Stimulated activated effector memory CD8-positive, alpha-beta T cell treated with anti-CD3 and anti-CD28 coated beads, Interleukin-12 subunit alpha, Interleukin-12 subunit beta, amount 100 ng/mL, for 72 hours (primary cell): ENCODE data around the gene PRKCH.

Source experiments
- ATAC-seq: fragments of 150-1000 bp; cut with Tn5 transposase; 2 replicates; pipeline ENCODE4 v1.10.0; 2021
- DNase-seq, 2 donors: peaks; one replicate each; pipeline ENCODE4 v3.0.0; 2021 to 2022; ENCODE audit warnings: low spot score in 2 of 2
- H3K27ac Mint-ChIP-seq: one replicate; pipeline ENCODE4 v1.8.0; 2022; ENCODE audit warnings: mild to moderate bottlenecking, mixed read lengths
- H3K36me3 Mint-ChIP-seq: one replicate; pipeline ENCODE4 v1.8.0; 2022; ENCODE audit warnings: mild to moderate bottlenecking, mixed read lengths
- H3K4me1 Mint-ChIP-seq: one replicate; pipeline ENCODE4 v1.8.0; 2022; ENCODE audit warnings: mixed read lengths
- H3K4me3 Mint-ChIP-seq: one replicate; pipeline ENCODE4 v1.8.0; 2022; ENCODE audit warnings: mild to moderate bottlenecking, mixed read lengths
- H3K9me3 Mint-ChIP-seq: one replicate; pipeline ENCODE4 v1.8.0; 2022; ENCODE audit warnings: mixed read lengths

PRKCH gene

GRCh38 chr14:61379639-61380184 lies 58.3 kb downstream of the PRKCH start:
- no peak for DNase-seq
- Mint-ChIP-seq H3K36me3 (peaks cover 61% of the 10 kb centered on the region), H3K4me1 (peaks cover 11% of the 10 kb centered on the region), H3K27ac (no peak overlapping the region), H3K4me3 (peak overlapping the region; percentile 65), H3K9me3 (peaks cover 8% of the 10 kb centered on the region)
- ATAC-seq: peak; percentile 66

- H3K4me1 Mint-ChIP-seq: no peaks in the 10 kb centered on the region
- H3K36me3 Mint-ChIP-seq: peaks cover 50% of the 10 kb centered on the region
- H3K9me3 Mint-ChIP-seq: peaks cover 2% of the 10 kb centered on the region
- ATAC-seq (no peak), DNase-seq (no peak)
- H3K4me3 Mint-ChIP-seq: peak overlapping the region; percentile 65
- H3K27ac Mint-ChIP-seq: no peak overlapping the region
Measured at GRCh38 chr14:61380984-61381383, 59.6 kb downstream of the PRKCH start.

GRCh38 chr14:61381553-61381952 lies 60.2 kb downstream of the PRKCH start:
- no peaks in the 10 kb centered on the region for H3K4me1 Mint-ChIP-seq
- peaks cover 45% of the 10 kb centered on the region for H3K36me3 Mint-ChIP-seq
- peaks cover under 1% of the 10 kb centered on the region for H3K9me3 Mint-ChIP-seq
- no peak overlapping the region for H3K27ac Mint-ChIP-seq
- H3K4me3 Mint-ChIP-seq: peak overlapping the region; percentile 65
- ATAC-seq: peak; percentile 33
- DNase-seq: no peak

GRCh38 chr14:61382842-61383241 lies 61.5 kb downstream of the PRKCH start:
- no peak overlapping the region for H3K27ac Mint-ChIP-seq
- no peaks in the 10 kb centered on the region for H3K9me3 Mint-ChIP-seq
- H3K36me3 Mint-ChIP-seq: peaks cover 36% of the 10 kb centered on the region
- H3K4me1 Mint-ChIP-seq: no peaks in the 10 kb centered on the region
- DNase-seq (no peak), ATAC-seq (no peak)
- H3K4me3 Mint-ChIP-seq: peak overlapping the region; percentile 65

- Mint-ChIP-seq H3K27ac (no peak overlapping the region), H3K36me3 (peaks cover 25% of the 10 kb centered on the region), H3K4me1 (no peaks in the 10 kb centered on the region), H3K4me3 (no peak overlapping the region), H3K9me3 (no peaks in the 10 kb centered on the region)
- peak in 1 of 2 donors; percentile 69 for DNase-seq
- ATAC-seq: peak; percentile 65
Measured at GRCh38 chr14:61385002-61385685, 63.8 kb downstream of the PRKCH start.

GRCh38 chr14:61386173-61386772 lies 64.9 kb downstream of the PRKCH start:
- no peak for ATAC-seq
- DNase-seq: no peak
- Mint-ChIP-seq H3K4me1 (peaks cover 7% of the 10 kb centered on the region), H3K27ac (no peak overlapping the region), H3K9me3 (no peaks in the 10 kb centered on the region), H3K36me3 (peaks cover 31% of the 10 kb centered on the region), H3K4me3 (no peak overlapping the region)

GRCh38 chr14:61387076-61387475 lies 65.7 kb downstream of the PRKCH start:
- Mint-ChIP-seq H3K9me3 (no peaks in the 10 kb centered on the region), H3K4me1 (peaks cover 15% of the 10 kb centered on the region), H3K36me3 (peaks cover 31% of the 10 kb centered on the region), H3K27ac (no peak overlapping the region), H3K4me3 (no peak overlapping the region)
- ATAC-seq (no peak), DNase-seq (no peak)

- peak; percentile 89 for ATAC-seq
- Mint-ChIP-seq H3K36me3 (peaks cover 38% of the 10 kb centered on the region), H3K4me3 (no peak overlapping the region), H3K9me3 (no peaks in the 10 kb centered on the region), H3K4me1 (peaks cover 28% of the 10 kb centered on the region), H3K27ac (no peak overlapping the region)
- peak in 1 of 2 donors; percentile 76 for DNase-seq
Measured at GRCh38 chr14:61388173-61388975, 67.0 kb downstream of the PRKCH start.

- ATAC-seq: peak; percentile 33
- Mint-ChIP-seq H3K27ac (no peak overlapping the region), H3K4me1 (peaks cover 35% of the 10 kb centered on the region), H3K9me3 (no peaks in the 10 kb centered on the region), H3K36me3 (peaks cover 39% of the 10 kb centered on the region), H3K4me3 (no peak overlapping the region)
- DNase-seq: no peak
Measured at GRCh38 chr14:61388976-61389576, 67.7 kb downstream of the PRKCH start.

- DNase-seq: no peak
- Mint-ChIP-seq H3K4me1 (peaks cover 55% of the 10 kb centered on the region), H3K4me3 (no peak overlapping the region), H3K36me3 (peaks cover 60% of the 10 kb centered on the region), H3K9me3 (no peaks in the 10 kb centered on the region), H3K27ac (no peak overlapping the region)
- ATAC-seq: no peak
Measured at GRCh38 chr14:61391119-61391518, 69.7 kb downstream of the PRKCH start.

GRCh38 chr14:61392297-61392696 lies 70.9 kb downstream of the PRKCH start:
- ATAC-seq: no peak
- H3K4me1 Mint-ChIP-seq: peaks cover 66% of the 10 kb centered on the region
- peak overlapping the region; percentile 40 for H3K4me3 Mint-ChIP-seq
- no peaks in the 10 kb centered on the region for H3K9me3 Mint-ChIP-seq
- H3K36me3 Mint-ChIP-seq: peaks cover 67% of the 10 kb centered on the region
- peak overlapping the region; percentile 78 for H3K27ac Mint-ChIP-seq
- no peak for DNase-seq

- H3K4me1 Mint-ChIP-seq: peaks cover 83% of the 10 kb centered on the region
- no peaks in the 10 kb centered on the region for H3K9me3 Mint-ChIP-seq
- peaks cover 76% of the 10 kb centered on the region for H3K36me3 Mint-ChIP-seq
- DNase-seq: no peak
- peak; percentile 78 for ATAC-seq
- peak overlapping the region; percentile 43 for H3K27ac Mint-ChIP-seq
- no peak overlapping the region for H3K4me3 Mint-ChIP-seq
Measured at GRCh38 chr14:61394542-61394941, 73.2 kb downstream of the PRKCH start.

- peaks cover 88% of the 10 kb centered on the region for H3K4me1 Mint-ChIP-seq
- H3K4me3 Mint-ChIP-seq: no peak overlapping the region
- H3K27ac Mint-ChIP-seq: peak overlapping the region; percentile 43
- no peak for ATAC-seq
- H3K36me3 Mint-ChIP-seq: peaks cover 76% of the 10 kb centered on the region
- H3K9me3 Mint-ChIP-seq: no peaks in the 10 kb centered on the region
- DNase-seq: no peak
Measured at GRCh38 chr14:61395115-61395725, 73.8 kb downstream of the PRKCH start.

- ATAC-seq (no peak), DNase-seq (no peak)
Measured at GRCh38 chr14:61396279-61396678, 74.9 kb downstream of the PRKCH start.

GRCh38 chr14:61396694-61397093 lies 75.3 kb downstream of the PRKCH start:
- H3K9me3 Mint-ChIP-seq: no peaks in the 10 kb centered on the region
- peaks cover 91% of the 10 kb centered on the region for H3K4me1 Mint-ChIP-seq
- ATAC-seq (no peak), DNase-seq (no peak)
- H3K4me3 Mint-ChIP-seq: peak overlapping the region; percentile 18
- H3K36me3 Mint-ChIP-seq: peaks cover 66% of the 10 kb centered on the region
- H3K27ac Mint-ChIP-seq: peak overlapping the region; percentile 74

More at GRCh38 chr14:61396279-61396678, 74.9 kb downstream of the PRKCH start:
- H3K9me3 Mint-ChIP-seq: no peaks in the 10 kb centered on the region
- H3K36me3 Mint-ChIP-seq: peaks cover 70% of the 10 kb centered on the region
- peak overlapping the region; percentile 74 for H3K27ac Mint-ChIP-seq
- H3K4me3 Mint-ChIP-seq: peak overlapping the region; percentile 18
- H3K4me1 Mint-ChIP-seq: peaks cover 91% of the 10 kb centered on the region
